Trophoblast cell (in vitro differentiated cells and primary cell): ENCODE data around the gene UBE2J2.
"Not testable (repeated sequence)": the region's sequence is repeated elsewhere in the genome, so short reads cannot be mapped to it uniquely, and the experiment has no call there.

Source experiments
- DNase-seq, 2 donors: peaks; one replicate each; pipeline ENCODE4 v3.0.0-alpha.2; 2016
- H2AFZ ChIP-seq: 2 replicates; pipeline ENCODE4 v1.6.1; 2013; ENCODE audit warnings: low read length, moderate library complexity, mild to moderate bottlenecking; ENCODE audit not compliant: insufficient read depth, poor library complexity
- H2AK5ac ChIP-seq: 2 replicates; pipeline ENCODE4 v1.6.1; 2013; ENCODE audit warnings: mild to moderate bottlenecking, low read length
- H2BK120ac ChIP-seq: 2 replicates; pipeline ENCODE4 v1.6.1; 2013; ENCODE audit warnings: low read length, mild to moderate bottlenecking, moderate library complexity; ENCODE audit not compliant: insufficient read depth, poor library complexity
- H2BK12ac ChIP-seq: 2 replicates; pipeline ENCODE4 v1.6.1; 2013; ENCODE audit warnings: mild to moderate bottlenecking, low read length, moderate library complexity
- H2BK5ac ChIP-seq: 2 replicates; pipeline ENCODE4 v1.6.1; 2013; ENCODE audit warnings: low read length, low read depth, moderate library complexity, mild to moderate bottlenecking; ENCODE audit not compliant: poor library complexity
- H3K14ac ChIP-seq: 2 replicates; pipeline ENCODE4 v1.6.1; 2013; ENCODE audit warnings: mild to moderate bottlenecking, low read length
- H3K18ac ChIP-seq: 2 replicates; pipeline ENCODE4 v1.6.1; 2013; ENCODE audit warnings: mild to moderate bottlenecking, low read length
- H3K23ac ChIP-seq: 2 replicates; pipeline ENCODE4 v1.6.1; 2013; ENCODE audit warnings: low read length
- H3K27ac ChIP-seq: 2 replicates; pipeline ENCODE4 v1.5.1; 2013; ENCODE audit warnings: low read depth, mild to moderate bottlenecking, inconsistent platforms, low read length, moderate library complexity
- H3K27me3 ChIP-seq: 2 replicates; pipeline ENCODE4 v1.6.1; 2013; ENCODE audit warnings: inconsistent platforms, mild to moderate bottlenecking, low read length, moderate library complexity; ENCODE audit not compliant: insufficient read depth
- H3K36me3 ChIP-seq, 2 experiments: 1 replicate in 1 of 2; 2 replicates in 1 of 2; pipeline ENCODE4 v1.6.1; 2013; ENCODE audit warnings: low read length in 2 of 2, mild to moderate bottlenecking in 2 of 2, moderate library complexity in 1 of 2; ENCODE audit not compliant: insufficient read depth in 2 of 2, control insufficient read depth in 1 of 2
- H3K4ac ChIP-seq: 2 replicates; pipeline ENCODE4 v1.6.1; 2013; ENCODE audit warnings: low read depth, mild to moderate bottlenecking, low read length, moderate library complexity
- H3K4me1 ChIP-seq, 2 experiments: 1 replicate in 1 of 2; 2 replicates in 1 of 2; pipeline ENCODE4 v1.6.1; 2013; ENCODE audit warnings: low read length in 2 of 2, mild to moderate bottlenecking in 2 of 2, moderate library complexity in 1 of 2; ENCODE audit not compliant: insufficient read depth in 2 of 2, control insufficient read depth in 1 of 2
- H3K4me2 ChIP-seq: 2 replicates; pipeline ENCODE4 v1.6.1; 2013; ENCODE audit warnings: inconsistent platforms, mild to moderate bottlenecking, low read length, moderate library complexity
- H3K4me3 ChIP-seq: 2 replicates; pipeline ENCODE4 v1.5.1; 2013; ENCODE audit warnings: mild to moderate bottlenecking, low read depth, low read length, inconsistent platforms
- H3K79me1 ChIP-seq: one replicate; pipeline ENCODE4 v1.6.1; 2013; ENCODE audit warnings: low read length
- H3K79me2 ChIP-seq: 2 replicates; pipeline ENCODE4 v1.6.1; 2013; ENCODE audit warnings: low read length, mild to moderate bottlenecking; ENCODE audit not compliant: control insufficient read depth, insufficient read depth, poor library complexity
- H3K9ac ChIP-seq: 2 replicates; pipeline ENCODE4 v1.6.1; 2013; ENCODE audit warnings: mild to moderate bottlenecking, low read length
- H3K9me3 ChIP-seq: 2 replicates; pipeline ENCODE4 v1.6.1; 2013; ENCODE audit warnings: low read depth, mild to moderate bottlenecking, control low read depth, inconsistent platforms, low read length; ENCODE audit not compliant: insufficient read depth
- H4K12ac ChIP-seq: 2 replicates; pipeline ENCODE4 v1.6.1; 2013; ENCODE audit warnings: low read depth, mild to moderate bottlenecking, low read length, moderate library complexity
- H4K8ac ChIP-seq: 2 replicates; pipeline ENCODE4 v1.6.1; 2013; ENCODE audit warnings: low read depth, mild to moderate bottlenecking, low read length, moderate library complexity
- H4K91ac ChIP-seq: one replicate; pipeline ENCODE4 v1.6.1; 2013; ENCODE audit warnings: low read depth, mild to moderate bottlenecking, low read length, moderate library complexity
- WGBS: extraction: QIAGEN DNeasy Blood & Tissue Kit; methylation state at CpG from one replicate; pipeline ENCODE4 v1.1.7; 2013; ENCODE audit warnings: missing lambda C conversion rate; ENCODE audit not compliant: insufficient read length, insufficient coverage; ENCODE audit errors: extremely low coverage; 5-methylcytosine and 5-hydroxymethylcytosine counted together

UBE2J2 gene

GRCh38 chr1:1248009-1248913 is 25.4 kb downstream of the UBE2J2 start:
- H3K79me1 ChIP-seq, H2BK5ac ChIP-seq, H3K4me3 ChIP-seq, H2AFZ ChIP-seq, H3K9ac ChIP-seq, H3K27me3 ChIP-seq, H2BK120ac ChIP-seq, H3K23ac ChIP-seq, H3K27ac ChIP-seq, H4K91ac ChIP-seq, H3K79me2 ChIP-seq, H4K12ac ChIP-seq, H3K9me3 ChIP-seq, H3K14ac ChIP-seq, H4K8ac ChIP-seq, H3K4me2 ChIP-seq, H3K18ac ChIP-seq, H3K4ac ChIP-seq, H2AK5ac ChIP-seq, H2BK12ac ChIP-seq: not testable (repeated sequence)
- DNase-seq = peak; percentile 84 to 88
- Histone ChIP-seq H3K36me3 (peaks cover 13 to 16% of the 10 kb centered on the region in 2 experiments), H3K4me1 (peaks cover 12 to 14% of the 10 kb centered on the region in 2 experiments)
- WGBS = no CpG with 5 or more reads among the region's 21 CpGs

DNA sequence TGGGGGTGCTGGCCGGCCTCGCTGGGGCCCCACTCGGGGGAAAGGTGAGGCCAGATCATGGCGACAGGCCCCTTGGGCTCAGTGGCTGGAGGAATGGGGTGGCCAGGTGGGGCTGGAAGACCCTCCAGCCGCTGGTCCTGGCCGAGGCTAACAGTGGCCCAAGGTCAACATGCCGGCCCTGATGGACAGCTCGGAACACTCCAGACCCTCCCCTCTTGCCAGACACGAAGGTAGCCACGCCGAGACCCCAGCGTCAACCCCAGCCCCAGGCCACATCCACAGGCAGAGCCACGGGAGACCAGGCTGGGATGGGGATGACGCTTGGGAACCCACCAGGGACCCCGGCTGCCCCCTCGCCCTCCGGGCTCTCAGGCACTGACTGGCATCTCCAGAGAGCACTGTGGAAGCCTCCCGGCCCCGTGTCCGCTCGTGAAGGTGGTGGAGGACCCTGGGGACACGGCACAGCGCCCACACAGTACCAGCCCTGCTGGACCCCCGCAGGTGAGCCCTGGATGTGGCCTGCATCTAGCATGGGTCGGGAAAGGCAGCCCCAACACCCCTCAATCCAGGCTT is 26.2 kb downstream of the UBE2J2 start:
- H2BK5ac ChIP-seq = no peak overlapping the region
- no CpG with 5 or more reads among the region's 25 CpGs for WGBS

GRCh38 chr1:1246577-1247340 is 26.9 kb downstream of the UBE2J2 start, which contains the start of gene C1QTNF12:
Gene C1QTNF12, minus strand, starts transcription at chr1:1246722. Its CDS starts 32 bp downstream, at chr1:1246690.
- DNase-seq = no peak
- Histone ChIP-seq H2AFZ (no peak within 1 kb of the TSS), H2BK5ac (no peak within 1 kb of the TSS), H3K27me3 (peaks cover 5% of the 10 kb centered on the region), H3K79me2 (no peaks in the 10 kb centered on the region), H3K14ac (no peak within 1 kb of the TSS), H3K27ac (no peak within 1 kb of the TSS), H3K4ac (no peak within 1 kb of the TSS), H2AK5ac (no peak within 1 kb of the TSS), H2BK12ac (no peak within 1 kb of the TSS), H3K4me1 (peaks cover 12 to 14% of the 10 kb centered on the region in 2 experiments), H3K23ac (no peak within 1 kb of the TSS), H3K4me2 (peak within 1 kb of the TSS; percentile 43), H3K36me3 (peaks cover 3 to 13% of the 10 kb centered on the region in 2 experiments), H3K9me3 (peaks cover 2% of the 10 kb centered on the region), H3K18ac (no peak within 1 kb of the TSS), H4K12ac (no peak within 1 kb of the TSS), H3K79me1 (peaks cover 9% of the 10 kb centered on the region), H2BK120ac (no peak within 1 kb of the TSS), H3K9ac (no peak within 1 kb of the TSS), H3K4me3 (no peak within 1 kb of the TSS), H4K91ac (peak within 1 kb of the TSS; percentile 29), H4K8ac (peak within 1 kb of the TSS; percentile 7)
- WGBS = no CpG with 5 or more reads among the region's 74 CpGs

More for the DNA sequence above, 26.2 kb downstream of the UBE2J2 start:
- DNase-seq = no peak
- H3K27ac ChIP-seq = no peak overlapping the region
- H3K79me2 ChIP-seq = no peaks in the 10 kb centered on the region
- H3K18ac ChIP-seq = no peak overlapping the region
- H3K4ac ChIP-seq = no peak overlapping the region
- H3K79me1 ChIP-seq = peaks cover 9% of the 10 kb centered on the region
- H4K12ac ChIP-seq = no peak overlapping the region
- H2BK120ac ChIP-seq = no peak overlapping the region
- no peak overlapping the region for H3K4me2 ChIP-seq
- H2AK5ac ChIP-seq = no peak overlapping the region
- no peak overlapping the region for H3K9ac ChIP-seq
- no peak overlapping the region for H3K4me3 ChIP-seq
- no peak overlapping the region for H2AFZ ChIP-seq
- no peak overlapping the region for H2BK12ac ChIP-seq
- peaks cover 12 to 14% of the 10 kb centered on the region in 2 experiments for H3K4me1 ChIP-seq
- H3K36me3 ChIP-seq = peaks cover 7 to 11% of the 10 kb centered on the region in 2 experiments
- H3K23ac ChIP-seq = no peak overlapping the region
- H3K14ac ChIP-seq = no peak overlapping the region
- H4K8ac ChIP-seq = no peak overlapping the region
- H4K91ac ChIP-seq = no peak overlapping the region
- H3K27me3 ChIP-seq = peaks cover 5% of the 10 kb centered on the region
- peaks cover 2% of the 10 kb centered on the region for H3K9me3 ChIP-seq

DNA sequence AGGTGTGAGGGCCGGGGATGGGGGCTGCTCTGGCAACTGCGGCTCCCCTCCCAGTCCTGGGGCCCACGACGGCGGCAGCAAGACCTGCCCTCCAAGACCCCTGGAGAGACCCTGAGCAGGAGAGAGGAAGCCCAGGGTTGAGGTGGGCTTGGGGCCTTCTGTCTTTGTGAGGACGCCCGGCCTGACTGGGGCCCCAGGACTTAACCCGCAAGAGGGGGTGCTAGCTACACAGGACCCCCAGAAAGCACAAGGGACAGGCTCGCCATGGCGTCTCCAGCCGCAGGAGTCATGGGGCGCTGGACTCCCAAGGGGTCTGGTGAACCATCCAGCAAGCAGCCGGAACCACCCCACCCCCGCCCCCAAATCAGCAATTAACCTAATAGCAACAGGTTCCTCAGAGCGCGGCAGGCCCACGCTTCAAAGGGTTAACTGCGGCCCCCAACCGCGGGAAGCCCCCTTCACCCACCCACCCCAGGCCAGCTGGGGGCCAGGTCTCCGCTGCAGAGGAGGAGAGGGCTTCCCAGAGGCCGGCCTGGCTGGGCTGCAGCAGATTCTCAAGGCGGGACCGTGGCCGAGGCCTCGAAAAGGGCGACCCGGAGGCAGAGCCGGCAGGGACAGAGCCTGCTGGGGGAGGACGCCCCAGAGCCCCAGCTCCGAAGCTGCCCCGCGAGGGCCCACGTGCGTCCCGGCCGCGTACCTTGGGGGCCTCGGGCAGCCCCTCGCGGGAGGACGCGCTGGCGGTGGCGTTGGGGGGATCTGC is 27.7 kb downstream of the UBE2J2 start:
- no CpG with 5 or more reads among the region's 45 CpGs for WGBS

More for the DNA sequence above, 27.7 kb downstream of the UBE2J2 start:
- H4K12ac ChIP-seq = no peak overlapping the region
- no peak overlapping the region for H3K18ac ChIP-seq
- no peak overlapping the region for H3K9ac ChIP-seq
- H3K4ac ChIP-seq = no peak overlapping the region
- H3K79me1 ChIP-seq = peaks cover 7% of the 10 kb centered on the region
- no peak overlapping the region for H2BK12ac ChIP-seq
- peak overlapping the region; percentile 43 for H3K4me2 ChIP-seq
- no peak overlapping the region for H2AFZ ChIP-seq
- H3K27me3 ChIP-seq = peaks cover 5% of the 10 kb centered on the region
- H3K14ac ChIP-seq = no peak overlapping the region
- peak in 1 of 2 donors; percentile 8 for DNase-seq
- no peak overlapping the region for H2AK5ac ChIP-seq
- H4K91ac ChIP-seq = peak overlapping the region; percentile 29
- H3K9me3 ChIP-seq = peaks cover 2% of the 10 kb centered on the region
- H2BK120ac ChIP-seq = no peak overlapping the region
- no peak overlapping the region for H3K23ac ChIP-seq
- H3K27ac ChIP-seq = no peak overlapping the region
- H3K4me1 ChIP-seq = peaks cover 9 to 11% of the 10 kb centered on the region in 2 experiments
- no peak overlapping the region for H2BK5ac ChIP-seq
- H3K4me3 ChIP-seq = no peak overlapping the region
- H3K79me2 ChIP-seq = no peaks in the 10 kb centered on the region
- peaks cover 1 to 6% of the 10 kb centered on the region in 2 experiments for H3K36me3 ChIP-seq
- H4K8ac ChIP-seq = peak overlapping the region; percentile 7
